Measurements from ENCODE around the gene PSIP1. TPM values are rescaled to one million over a fixed set of nuclear protein-coding genes. Genes with fewer than 3 reads are reported as not detected.

PSIP1 gene
- total RNA-seq, 1 experiment from 2014 or later = 362 TPM

DNA sequence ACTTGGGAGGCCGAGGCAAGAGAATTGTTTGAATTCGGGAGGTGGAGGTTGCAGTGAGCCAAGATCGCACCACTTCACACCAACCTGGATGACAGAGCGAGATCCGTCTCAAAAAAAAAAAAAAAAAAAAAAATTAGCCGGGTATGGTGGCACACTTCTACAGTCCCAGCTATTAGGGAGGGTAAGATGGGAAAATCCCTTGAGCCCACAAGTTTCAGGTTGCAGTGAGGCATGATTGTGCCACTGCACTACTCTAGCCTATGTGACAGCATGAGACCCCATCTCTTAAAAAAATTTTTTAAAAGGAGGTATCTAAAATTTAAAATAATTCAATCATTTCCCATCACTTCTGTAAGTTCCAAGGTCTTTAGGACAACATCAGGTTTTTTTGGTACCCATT is 26.0 kb downstream of the PSIP1 start:
- Mint-ChIP-seq H3K36me3 (ENCODE audit: insufficient read depth in 1 of 3, low read depth in 3 of 3) (peaks cover 51 to 86% (median 78%) of the 10 kb centered on the region in 3 experiments; a peak in 6 of 7 replicates), H3K27ac (peak overlapping the region in 1 of 3 experiments; percentile 73; a peak in 2 of 7 replicates), H3K9me3 (no peaks in the 10 kb centered on the region), H3K4me1 (peaks cover 9 to 20% of the 10 kb centered on the region in 2 experiments), H3K27me3 (ENCODE audit: low read depth) (no peaks in the 10 kb centered on the region), H3K4me3 (no peak overlapping the region)
- H4K91ac ChIP-seq (ENCODE audit: insufficient read length, low read depth, low read length) = no peak overlapping the region
- no peaks in the 10 kb centered on the region for H3K9me3 ChIP-seq (ENCODE audit: control insufficient read depth, low read depth, low read length)
- no peak overlapping the region for H3K14ac ChIP-seq (ENCODE audit: insufficient read depth, low read length)
- H3K56ac ChIP-seq (ENCODE audit: insufficient read length, low read depth, low read length) = no peak overlapping the region
- no peak overlapping the region for H3K23ac ChIP-seq (ENCODE audit: insufficient read length, low read depth, low read length)
- H3K4ac ChIP-seq (ENCODE audit: low read depth, low read length) = no peak overlapping the region
- no peaks in the 10 kb centered on the region for H4K20me1 ChIP-seq (ENCODE audit: control insufficient read depth, insufficient read depth, insufficient read length)
- no peak overlapping the region for H4K8ac ChIP-seq (replicated peaks; ENCODE audit: insufficient read length, low read depth, low read length)
- no peak overlapping the region for H3T11ph ChIP-seq (ENCODE audit: low read length)
- peaks cover 5% of the 10 kb centered on the region for H3K79me1 ChIP-seq (ENCODE audit: insufficient read depth, low read depth, low read length, poor library complexity, severe bottlenecking)
- H3K9ac ChIP-seq (ENCODE audit: extremely low read depth, insufficient read length, low read length) = no peak overlapping the region
- no peak overlapping the region for H2BK20ac ChIP-seq (ENCODE audit: low read depth, low read length, poor library complexity, severe bottlenecking)
- no peak overlapping the region for H2BK15ac ChIP-seq (ENCODE audit: low read depth, low read length)
- no peak overlapping the region for H2BK12ac ChIP-seq (ENCODE audit: insufficient read length, low read depth, low read length)
- no peak overlapping the region for H2BK120ac ChIP-seq (ENCODE audit: low read depth, low read length, poor library complexity, severe bottlenecking)
- no CpG with 5 or more reads among the region's 6 CpGs for WGBS (ENCODE audit: extremely low coverage, insufficient read length, low lambda C conversion rate)
- H2AFZ ChIP-seq (ENCODE audit: low read length) = no peak overlapping the region
- H3K27me3 ChIP-seq (ENCODE audit: insufficient read depth, low read length) = no peaks in the 10 kb centered on the region
- no peaks in the 10 kb centered on the region for H3K23me2 ChIP-seq (ENCODE audit: insufficient read length, low read depth, low read length, poor library complexity, severe bottlenecking)
- H2BK5ac ChIP-seq (ENCODE audit: insufficient read length, low read length) = no peak overlapping the region
- no peak overlapping the region for H3K27ac ChIP-seq (ENCODE audit: insufficient read length, low read depth, low read length)
- H3K4me2 ChIP-seq (ENCODE audit: insufficient read depth, insufficient read length, low read length) = no peak overlapping the region
- H2AK5ac ChIP-seq (ENCODE audit: insufficient read length, low read length) = no peak overlapping the region
- TF ChIP-seq, protein P1, sequence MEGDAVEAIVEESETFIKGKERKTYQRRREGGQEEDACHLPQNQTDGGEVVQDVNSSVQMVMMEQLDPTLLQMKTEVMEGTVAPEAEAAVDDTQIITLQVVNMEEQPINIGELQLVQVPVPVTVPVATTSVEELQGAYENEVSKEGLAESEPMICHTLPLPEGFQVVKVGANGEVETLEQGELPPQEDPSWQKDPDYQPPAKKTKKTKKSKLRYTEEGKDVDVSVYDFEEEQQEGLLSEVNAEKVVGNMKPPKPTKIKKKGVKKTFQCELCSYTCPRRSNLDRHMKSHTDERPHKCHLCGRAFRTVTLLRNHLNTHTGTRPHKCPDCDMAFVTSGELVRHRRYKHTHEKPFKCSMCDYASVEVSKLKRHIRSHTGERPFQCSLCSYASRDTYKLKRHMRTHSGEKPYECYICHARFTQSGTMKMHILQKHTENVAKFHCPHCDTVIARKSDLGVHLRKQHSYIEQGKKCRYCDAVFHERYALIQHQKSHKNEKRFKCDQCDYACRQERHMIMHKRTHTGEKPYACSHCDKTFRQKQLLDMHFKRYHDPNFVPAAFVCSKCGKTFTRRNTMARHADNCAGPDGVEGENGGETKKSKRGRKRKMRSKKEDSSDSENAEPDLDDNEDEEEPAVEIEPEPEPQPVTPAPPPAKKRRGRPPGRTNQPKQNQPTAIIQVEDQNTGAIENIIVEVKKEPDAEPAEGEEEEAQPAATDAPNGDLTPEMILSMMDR (conservative IDR thresholded peaks at IDR 0.05) = no peak
- no peak for DNase-seq
- H3K79me2 ChIP-seq (ENCODE audit: insufficient read depth, low read length) = no peaks in the 10 kb centered on the region; the same call in 1 of the 2 replicates
- H3K4me1 ChIP-seq (ENCODE audit: insufficient read depth, low read length) = no peaks in the 10 kb centered on the region
- H4K5ac ChIP-seq (ENCODE audit: insufficient read length, low read depth, low read length) = no peak overlapping the region
- no peak overlapping the region for H3K18ac ChIP-seq (ENCODE audit: insufficient read length, low read depth, low read length)
